Trophoblast cell (in vitro differentiated cells and primary cell): ENCODE measurements around the gene MALAT1.

ENCODE experiments used
- DNase-seq, 2 donors: peaks; one replicate each; pipeline ENCODE4 v3.0.0-alpha.2; 2016
- H2AFZ ChIP-seq: 2 replicates; pipeline ENCODE4 v1.6.1; 2013; ENCODE audit warnings: low read length, moderate library complexity, mild to moderate bottlenecking; ENCODE audit not compliant: insufficient read depth, poor library complexity
- H2AK5ac ChIP-seq: 2 replicates; pipeline ENCODE4 v1.6.1; 2013; ENCODE audit warnings: mild to moderate bottlenecking, low read length
- H2BK120ac ChIP-seq: 2 replicates; pipeline ENCODE4 v1.6.1; 2013; ENCODE audit warnings: low read length, mild to moderate bottlenecking, moderate library complexity; ENCODE audit not compliant: insufficient read depth, poor library complexity
- H2BK12ac ChIP-seq: 2 replicates; pipeline ENCODE4 v1.6.1; 2013; ENCODE audit warnings: mild to moderate bottlenecking, low read length, moderate library complexity
- H2BK5ac ChIP-seq: 2 replicates; pipeline ENCODE4 v1.6.1; 2013; ENCODE audit warnings: low read length, low read depth, moderate library complexity, mild to moderate bottlenecking; ENCODE audit not compliant: poor library complexity
- H3K14ac ChIP-seq: 2 replicates; pipeline ENCODE4 v1.6.1; 2013; ENCODE audit warnings: mild to moderate bottlenecking, low read length
- H3K18ac ChIP-seq: 2 replicates; pipeline ENCODE4 v1.6.1; 2013; ENCODE audit warnings: mild to moderate bottlenecking, low read length
- H3K23ac ChIP-seq: 2 replicates; pipeline ENCODE4 v1.6.1; 2013; ENCODE audit warnings: low read length
- H3K27ac ChIP-seq: 2 replicates; pipeline ENCODE4 v1.5.1; 2013; ENCODE audit warnings: low read depth, mild to moderate bottlenecking, inconsistent platforms, low read length, moderate library complexity
- H3K27me3 ChIP-seq: 2 replicates; pipeline ENCODE4 v1.6.1; 2013; ENCODE audit warnings: inconsistent platforms, mild to moderate bottlenecking, low read length, moderate library complexity; ENCODE audit not compliant: insufficient read depth
- H3K36me3 ChIP-seq, 2 experiments: 1 replicate in 1 of 2; 2 replicates in 1 of 2; pipeline ENCODE4 v1.6.1; 2013; ENCODE audit warnings: low read length in 2 of 2, mild to moderate bottlenecking in 2 of 2, moderate library complexity in 1 of 2; ENCODE audit not compliant: insufficient read depth in 2 of 2, control insufficient read depth in 1 of 2
- H3K4ac ChIP-seq: 2 replicates; pipeline ENCODE4 v1.6.1; 2013; ENCODE audit warnings: low read depth, mild to moderate bottlenecking, low read length, moderate library complexity
- H3K4me1 ChIP-seq, 2 experiments: 1 replicate in 1 of 2; 2 replicates in 1 of 2; pipeline ENCODE4 v1.6.1; 2013; ENCODE audit warnings: low read length in 2 of 2, mild to moderate bottlenecking in 2 of 2, moderate library complexity in 1 of 2; ENCODE audit not compliant: insufficient read depth in 2 of 2, control insufficient read depth in 1 of 2
- H3K4me2 ChIP-seq: 2 replicates; pipeline ENCODE4 v1.6.1; 2013; ENCODE audit warnings: inconsistent platforms, mild to moderate bottlenecking, low read length, moderate library complexity
- H3K4me3 ChIP-seq: 2 replicates; pipeline ENCODE4 v1.5.1; 2013; ENCODE audit warnings: mild to moderate bottlenecking, low read depth, low read length, inconsistent platforms
- H3K79me1 ChIP-seq: one replicate; pipeline ENCODE4 v1.6.1; 2013; ENCODE audit warnings: low read length
- H3K79me2 ChIP-seq: 2 replicates; pipeline ENCODE4 v1.6.1; 2013; ENCODE audit warnings: low read length, mild to moderate bottlenecking; ENCODE audit not compliant: control insufficient read depth, insufficient read depth, poor library complexity
- H3K9ac ChIP-seq: 2 replicates; pipeline ENCODE4 v1.6.1; 2013; ENCODE audit warnings: mild to moderate bottlenecking, low read length
- H3K9me3 ChIP-seq: 2 replicates; pipeline ENCODE4 v1.6.1; 2013; ENCODE audit warnings: low read depth, mild to moderate bottlenecking, control low read depth, inconsistent platforms, low read length; ENCODE audit not compliant: insufficient read depth
- H4K12ac ChIP-seq: 2 replicates; pipeline ENCODE4 v1.6.1; 2013; ENCODE audit warnings: low read depth, mild to moderate bottlenecking, low read length, moderate library complexity
- H4K8ac ChIP-seq: 2 replicates; pipeline ENCODE4 v1.6.1; 2013; ENCODE audit warnings: low read depth, mild to moderate bottlenecking, low read length, moderate library complexity
- H4K91ac ChIP-seq: one replicate; pipeline ENCODE4 v1.6.1; 2013; ENCODE audit warnings: low read depth, mild to moderate bottlenecking, low read length, moderate library complexity
- WGBS: extraction: QIAGEN DNeasy Blood & Tissue Kit; methylation state at CpG from one replicate; pipeline ENCODE4 v1.1.7; 2013; ENCODE audit warnings: missing lambda C conversion rate; ENCODE audit not compliant: insufficient read length, insufficient coverage; ENCODE audit errors: extremely low coverage; 5-methylcytosine and 5-hydroxymethylcytosine counted together

MALAT1 gene

GRCh38 chr11:65546217-65546958, 47.5 kb downstream of the MALAT1 start:
- H2BK5ac ChIP-seq = no peak overlapping the region
- H4K8ac ChIP-seq = peak overlapping the region; percentile 31
- H3K9ac ChIP-seq = no peak overlapping the region
- peak overlapping the region; percentile 14 for H2BK120ac ChIP-seq
- peak overlapping the region; percentile 20 for H2AFZ ChIP-seq
- no peak overlapping the region for H3K4ac ChIP-seq
- peaks cover 9% of the 10 kb centered on the region for H3K27me3 ChIP-seq
- DNase-seq = peak; percentile 77 to 85
- H4K91ac ChIP-seq = peak overlapping the region; percentile 42
- no peak overlapping the region for H2AK5ac ChIP-seq
- WGBS = no CpG with 5 or more reads among the region's 64 CpGs
- H3K23ac ChIP-seq = no peak overlapping the region
- H3K79me1 ChIP-seq = peaks cover 4% of the 10 kb centered on the region
- H2BK12ac ChIP-seq = no peak overlapping the region
- H3K36me3 ChIP-seq = no peaks in the 10 kb centered on the region
- H3K18ac ChIP-seq = no peak overlapping the region
- peak overlapping the region; percentile 39 for H3K14ac ChIP-seq
- peak overlapping the region; percentile 63 for H3K4me2 ChIP-seq
- peak overlapping the region; percentile 19 for H3K4me3 ChIP-seq
- H3K27ac ChIP-seq = no peak overlapping the region
- peak overlapping the region; percentile 8 for H4K12ac ChIP-seq
- no peaks in the 10 kb centered on the region for H3K79me2 ChIP-seq
- no peaks in the 10 kb centered on the region for H3K9me3 ChIP-seq
- H3K4me1 ChIP-seq = peaks cover 15 to 16% of the 10 kb centered on the region in 2 experiments

- H3K4me3 ChIP-seq = no peak overlapping the region
- H3K4me1 ChIP-seq = peaks cover 9% of the 10 kb centered on the region in 2 experiments
- H2AFZ ChIP-seq = no peak overlapping the region
- no peaks in the 10 kb centered on the region for H3K9me3 ChIP-seq
- no peak overlapping the region for H4K8ac ChIP-seq
- peaks cover 9% of the 10 kb centered on the region for H3K27me3 ChIP-seq
- no peaks in the 10 kb centered on the region for H3K79me2 ChIP-seq
- H3K18ac ChIP-seq = no peak overlapping the region
- DNase-seq = no peak
- H2BK5ac ChIP-seq = no peak overlapping the region
- no peak overlapping the region for H3K27ac ChIP-seq
- WGBS = no CpG with 5 or more reads among the region's 52 CpGs
- no peaks in the 10 kb centered on the region for H3K36me3 ChIP-seq
- no peak overlapping the region for H2BK120ac ChIP-seq
- H3K4ac ChIP-seq = no peak overlapping the region
- no peak overlapping the region for H2AK5ac ChIP-seq
- no peak overlapping the region for H3K9ac ChIP-seq
- H4K91ac ChIP-seq = no peak overlapping the region
- no peak overlapping the region for H3K23ac ChIP-seq
- peaks cover 2% of the 10 kb centered on the region for H3K79me1 ChIP-seq
- no peak overlapping the region for H4K12ac ChIP-seq
- no peak overlapping the region for H3K14ac ChIP-seq
- no peak overlapping the region for H2BK12ac ChIP-seq
- H3K4me2 ChIP-seq = no peak overlapping the region
These were observed 48.7 kb downstream of the MALAT1 start for GRCh38 chr11:65547446-65548125.

- DNase-seq = no peak
- WGBS = no CpG with 5 or more reads among the region's 3 CpGs
- H3K4me1 ChIP-seq = peaks cover 9% of the 10 kb centered on the region in 2 experiments
- H3K36me3 ChIP-seq = no peaks in the 10 kb centered on the region
- no peak overlapping the region for H3K9ac ChIP-seq
- H3K14ac ChIP-seq = no peak overlapping the region
- no peak overlapping the region for H2AFZ ChIP-seq
- H3K4ac ChIP-seq = no peak overlapping the region
- no peak overlapping the region for H3K18ac ChIP-seq
- no peaks in the 10 kb centered on the region for H3K79me2 ChIP-seq
- H2BK5ac ChIP-seq = no peak overlapping the region
- H3K27ac ChIP-seq = no peak overlapping the region
- no peak overlapping the region for H4K12ac ChIP-seq
- peaks cover 2% of the 10 kb centered on the region for H3K79me1 ChIP-seq
- no peak overlapping the region for H2BK120ac ChIP-seq
- no peak overlapping the region for H3K4me2 ChIP-seq
- H3K27me3 ChIP-seq = peaks cover 9% of the 10 kb centered on the region
- H2BK12ac ChIP-seq = no peak overlapping the region
- H2AK5ac ChIP-seq = no peak overlapping the region
- H3K4me3 ChIP-seq = no peak overlapping the region
- no peak overlapping the region for H3K23ac ChIP-seq
- H3K9me3 ChIP-seq = no peaks in the 10 kb centered on the region
- H4K91ac ChIP-seq = no peak overlapping the region
- no peak overlapping the region for H4K8ac ChIP-seq
These were observed 49.5 kb downstream of the MALAT1 start for GRCh38 chr11:65548395-65548794.

- Histone ChIP-seq H2BK12ac (no peak overlapping the region), H3K9ac (no peak overlapping the region), H2AFZ (no peak overlapping the region), H3K14ac (no peak overlapping the region), H3K27ac (no peak overlapping the region), H2BK5ac (no peak overlapping the region), H3K4me3 (no peak overlapping the region), H3K4me2 (no peak overlapping the region), H3K79me2 (no peaks in the 10 kb centered on the region), H3K4me1 (peaks cover 13 to 15% of the 10 kb centered on the region in 2 experiments), H3K18ac (no peak overlapping the region), H4K91ac (no peak overlapping the region), H3K79me1 (peaks cover 5% of the 10 kb centered on the region), H3K23ac (no peak overlapping the region), H2BK120ac (no peak overlapping the region), H3K36me3 (no peaks in the 10 kb centered on the region), H2AK5ac (no peak overlapping the region), H3K9me3 (no peaks in the 10 kb centered on the region), H4K8ac (no peak overlapping the region), H3K4ac (no peak overlapping the region), H4K12ac (no peak overlapping the region), H3K27me3 (peaks cover 9% of the 10 kb centered on the region)
- DNase-seq = no peak
- WGBS = no CpG with 5 or more reads among the region's 3 CpGs
These were observed 50.3 kb downstream of the MALAT1 start for GRCh38 chr11:65549096-65549495.
